H9 (cell line): ENCODE data around the gene CDC42EP5. TPM values are rescaled to one million over a fixed set of nuclear protein-coding genes. Genes with fewer than 3 reads are reported as not detected.

Experiments
- DNase-seq: peaks from one replicate; pipeline ENCODE4 v3.0.0-alpha.2; 2017
- H2AFZ ChIP-seq: one replicate; pipeline ENCODE4 v1.6.1; 2013; ENCODE audit warnings: mild to moderate bottlenecking, low read length, control low read depth, moderate library complexity
- H2AK5ac ChIP-seq: 2 replicates; pipeline ENCODE4 v1.6.1; 2013; ENCODE audit warnings: low read length, control low read depth, mixed read lengths; ENCODE audit not compliant: insufficient read length
- H2BK120ac ChIP-seq: one replicate; pipeline ENCODE4 v1.6.1; 2013; ENCODE audit warnings: low read depth, mild to moderate bottlenecking, low read length, control low read depth, inconsistent platforms; ENCODE audit not compliant: poor library complexity, severe bottlenecking
- H2BK12ac ChIP-seq: 2 replicates; pipeline ENCODE4 v1.6.1; 2013; ENCODE audit warnings: low read length, control low read depth, mixed read lengths, low read depth; ENCODE audit not compliant: insufficient read length
- H2BK15ac ChIP-seq: 2 replicates; pipeline ENCODE4 v1.6.1; 2013; ENCODE audit warnings: low read depth, low read length, control low read depth
- H2BK20ac ChIP-seq: one replicate; pipeline ENCODE4 v1.6.1; 2013; ENCODE audit warnings: low read depth, mild to moderate bottlenecking, low read length, control low read depth, inconsistent platforms; ENCODE audit not compliant: poor library complexity, severe bottlenecking
- H2BK5ac ChIP-seq: 2 replicates; pipeline ENCODE4 v1.6.1; 2013; ENCODE audit warnings: low read length, control low read depth, mixed read lengths; ENCODE audit not compliant: insufficient read length
- H3K14ac ChIP-seq: 2 replicates; pipeline ENCODE4 v1.6.1; 2013; ENCODE audit warnings: low read length, control low read depth; ENCODE audit not compliant: insufficient read depth
- H3K18ac ChIP-seq: 2 replicates; pipeline ENCODE4 v1.6.1; 2013; ENCODE audit warnings: low read depth, mild to moderate bottlenecking, mixed read lengths, low read length, control low read depth; ENCODE audit not compliant: insufficient read length
- H3K23ac ChIP-seq: 2 replicates; pipeline ENCODE4 v1.6.1; 2013; ENCODE audit warnings: low read length, control low read depth, mixed read lengths, low read depth; ENCODE audit not compliant: insufficient read length
- H3K23me2 ChIP-seq: 2 replicates; pipeline ENCODE4 v1.6.1; 2013; ENCODE audit warnings: low read depth, mild to moderate bottlenecking, mixed read lengths, low read length, control low read depth; ENCODE audit not compliant: insufficient read length, poor library complexity, severe bottlenecking
- H3K27ac ChIP-seq: 2 replicates; pipeline ENCODE4 v1.5.1; 2013; ENCODE audit warnings: low read length, control low read depth, mixed read lengths, low read depth; ENCODE audit not compliant: insufficient read length
- H3K27me3 ChIP-seq: 2 replicates; pipeline ENCODE4 v1.6.1; 2013; ENCODE audit warnings: low read length, control low read depth, inconsistent platforms; ENCODE audit not compliant: insufficient read depth
- H3K4ac ChIP-seq: 2 replicates; pipeline ENCODE4 v1.6.1; 2013; ENCODE audit warnings: low read depth, mild to moderate bottlenecking, control low read depth, inconsistent platforms, low read length, moderate library complexity
- H3K4me1 ChIP-seq: 2 replicates; pipeline ENCODE4 v1.6.1; 2013; ENCODE audit warnings: low read length, control low read depth, inconsistent platforms; ENCODE audit not compliant: insufficient read depth
- H3K4me2 ChIP-seq: 2 replicates; pipeline ENCODE4 v1.6.1; 2013; ENCODE audit warnings: low read length, control low read depth, mixed read lengths; ENCODE audit not compliant: insufficient read length, insufficient read depth
- H3K56ac ChIP-seq: 2 replicates; pipeline ENCODE4 v1.6.1; 2013; ENCODE audit warnings: low read depth, mild to moderate bottlenecking, mixed read lengths, low read length, control low read depth; ENCODE audit not compliant: insufficient read length
- H3K79me1 ChIP-seq: 2 replicates; pipeline ENCODE4 v1.6.1; 2013; ENCODE audit warnings: low read depth, mild to moderate bottlenecking, moderate library complexity, low read length, control low read depth, inconsistent platforms; ENCODE audit not compliant: insufficient read depth, poor library complexity, severe bottlenecking
- H3K79me2 ChIP-seq: 2 replicates; pipeline ENCODE4 v1.6.1; 2013; ENCODE audit warnings: low read length, control low read depth, inconsistent platforms; ENCODE audit not compliant: insufficient read depth
- H3K9ac ChIP-seq: 2 replicates; pipeline ENCODE4 v1.6.1; 2013; ENCODE audit warnings: low read length, control low read depth, mixed read lengths; ENCODE audit not compliant: insufficient read length; ENCODE audit errors: extremely low read depth
- H3K9me3 ChIP-seq: one replicate; pipeline ENCODE4 v1.6.1; 2013; ENCODE audit warnings: low read depth, low read length, inconsistent platforms; ENCODE audit not compliant: control insufficient read depth
- H3T11ph ChIP-seq: one replicate; pipeline ENCODE4 v1.6.1; 2013; ENCODE audit warnings: mild to moderate bottlenecking, low read length, control low read depth, inconsistent platforms
- H4K20me1 ChIP-seq: one replicate; pipeline ENCODE4 v1.6.1; 2013; ENCODE audit not compliant: control insufficient read depth, insufficient read length, insufficient read depth
- H4K5ac ChIP-seq: 2 replicates; pipeline ENCODE4 v1.6.1; 2013; ENCODE audit warnings: low read depth, mild to moderate bottlenecking, mixed read lengths, low read length, control low read depth; ENCODE audit not compliant: insufficient read length
- H4K8ac ChIP-seq: replicated peaks from 2 replicates; pipeline ENCODE4 v1.6.1; 2013; ENCODE audit warnings: low read length, control low read depth, mixed read lengths, low read depth; ENCODE audit not compliant: insufficient read length
- H4K91ac ChIP-seq: 2 replicates; pipeline ENCODE4 v1.6.1; 2013; ENCODE audit warnings: low read depth, mild to moderate bottlenecking, moderate library complexity, mixed read lengths, low read length, control low read depth; ENCODE audit not compliant: insufficient read length
- H3K27ac Mint-ChIP-seq, 3 experiments: 2 replicates in 2 of 3; 3 replicates in 1 of 3; pipeline ENCODE4 v1.8.0; 2020 to 2021; ENCODE audit warnings: mixed read lengths in 3 of 3, mild to moderate bottlenecking in 1 of 3, moderate library complexity in 1 of 3
- H3K27me3 Mint-ChIP-seq: 2 replicates; pipeline ENCODE4 v1.8.0; 2021; ENCODE audit warnings: low read depth, mild to moderate bottlenecking, moderate library complexity, mixed read lengths
- H3K36me3 Mint-ChIP-seq, 3 experiments: 2 replicates in 2 of 3; 3 replicates in 1 of 3; pipeline ENCODE4 v1.8.0; 2020 to 2021; ENCODE audit warnings: low read depth in 3 of 3, mixed read lengths in 3 of 3; ENCODE audit not compliant: insufficient read depth in 1 of 3
- H3K4me1 Mint-ChIP-seq, 2 experiments: 2 replicates each; pipeline ENCODE4 v1.8.0; 2020; ENCODE audit warnings: mixed read lengths in 2 of 2
- H3K4me3 Mint-ChIP-seq, 2 experiments: 2 replicates in 1 of 2; 3 replicates in 1 of 2; pipeline ENCODE4 v1.8.0; 2020 to 2021; ENCODE audit warnings: mild to moderate bottlenecking in 2 of 2, mixed read lengths in 2 of 2, moderate library complexity in 1 of 2
- H3K9me3 Mint-ChIP-seq, 2 experiments: 2 replicates in 1 of 2; 3 replicates in 1 of 2; pipeline ENCODE4 v1.8.0; 2020; ENCODE audit warnings: mild to moderate bottlenecking in 2 of 2, mixed read lengths in 2 of 2, moderate library complexity in 1 of 2
- CTCF ChIP-seq: fragments of 200-600 bp; sonication (generic); conservative IDR thresholded peaks from 3 replicates; pipeline ENCODE4 v1.8.0; 2021; ENCODE audit warnings: antibody characterized with exemption, mild to moderate bottlenecking
- WGBS: extraction: QIAGEN DNeasy Blood & Tissue Kit; methylation state at CpG from one replicate; pipeline ENCODE4 v1.1.7; 2013; ENCODE audit warnings: missing lambda C conversion rate, low lambda C conversion rate, mixed read lengths; ENCODE audit not compliant: insufficient read length; ENCODE audit errors: extremely low coverage; 5-methylcytosine and 5-hydroxymethylcytosine counted together
- total RNA-seq: library from RNA; stranded (reverse); gene quantifications from 2 replicates; pipeline ENCODE4 v1.2.1, GENCODE V29; 2021

CDC42EP5 gene
- total RNA-seq, 1 experiment from 2014 or later: 1.6 TPM

DNA sequence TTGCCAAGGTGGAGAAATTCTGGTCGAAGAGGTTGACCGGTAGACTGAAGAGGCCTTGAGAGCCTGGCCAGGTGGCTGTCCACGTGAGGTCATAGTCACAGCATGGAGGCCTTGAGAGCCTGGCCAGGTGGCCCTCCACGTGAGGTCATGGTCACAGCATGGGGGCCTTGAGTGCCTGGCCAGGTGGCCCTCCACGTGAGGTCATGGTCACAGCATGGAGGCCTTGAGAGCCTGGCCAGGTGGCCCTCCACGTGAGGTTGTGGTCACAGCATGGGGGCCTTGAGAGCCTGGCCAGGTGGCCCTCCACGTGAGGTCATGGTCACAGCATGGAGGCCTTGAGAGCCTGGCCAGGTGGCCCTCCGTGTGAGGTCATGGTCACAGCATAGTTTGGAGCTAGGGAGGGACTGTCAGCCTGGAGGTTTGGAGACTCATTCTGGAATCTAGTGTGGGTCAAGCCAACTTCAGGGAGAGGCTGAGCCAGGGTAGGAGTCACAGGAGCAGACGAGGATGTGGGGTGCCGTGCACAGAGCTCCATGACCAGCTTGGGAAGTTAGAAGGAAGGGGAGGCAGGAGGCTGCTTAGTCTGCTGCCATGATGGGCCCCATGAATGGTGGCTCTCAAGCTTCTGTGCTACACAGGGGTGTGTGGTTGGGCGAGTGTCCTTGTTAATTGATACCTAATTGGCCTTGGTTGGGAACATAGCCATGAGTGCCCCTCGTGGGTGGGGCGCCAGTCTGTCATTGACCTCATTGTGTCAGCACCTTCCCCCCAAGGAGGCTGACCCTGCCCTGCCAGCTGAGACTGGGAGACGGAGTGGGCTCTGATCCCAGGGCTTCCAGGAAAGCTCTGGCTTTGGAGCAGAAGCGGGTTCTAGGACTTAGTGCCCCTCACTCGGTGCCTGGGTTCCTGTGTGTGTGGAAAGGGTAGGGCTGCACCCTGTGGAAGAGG lies 13.5 kb downstream of the CDC42EP5 start:
- no peak overlapping the region for H2BK12ac ChIP-seq
- no peaks in the 10 kb centered on the region for H3K79me1 ChIP-seq
- H3K9me3 Mint-ChIP-seq: peaks cover 0 to 2% of the 10 kb centered on the region in 2 experiments; a peak in 1 of 5 replicates
- no peaks in the 10 kb centered on the region for H3K79me2 ChIP-seq
- H3K9ac ChIP-seq: no peak overlapping the region
- TF ChIP-seq CTCF: no peak
- H3K27ac ChIP-seq: no peak overlapping the region
- H3T11ph ChIP-seq: no peak overlapping the region
- H3K27me3 Mint-ChIP-seq: no peaks in the 10 kb centered on the region; the same call in 1 of the 2 replicates
- no peaks in the 10 kb centered on the region for H3K27me3 ChIP-seq
- DNase-seq: no peak
- no peak overlapping the region for H3K4me2 ChIP-seq
- no peak overlapping the region for H4K8ac ChIP-seq
- H3K23me2 ChIP-seq: peaks cover 11% of the 10 kb centered on the region
- no peak overlapping the region for H2BK120ac ChIP-seq
- H3K18ac ChIP-seq: no peak overlapping the region
- H3K4me1 ChIP-seq: no peaks in the 10 kb centered on the region
- no peak overlapping the region for H2BK5ac ChIP-seq
- H3K9me3 ChIP-seq: no peaks in the 10 kb centered on the region
- peaks cover 34 to 68% (median 66%) of the 10 kb centered on the region in 3 experiments; a peak in 6 of 7 replicates for H3K36me3 Mint-ChIP-seq
- H4K91ac ChIP-seq: no peak overlapping the region
- H3K4ac ChIP-seq: no peak overlapping the region
- no peak overlapping the region for H3K14ac ChIP-seq
- H3K4me1 Mint-ChIP-seq: peaks cover 7% of the 10 kb centered on the region in 2 experiments; a peak in 3 of 4 replicates
- H2BK15ac ChIP-seq: no peak overlapping the region
- H2AFZ ChIP-seq: no peak overlapping the region
- peak overlapping the region in 1 of 2 experiments; percentile 38; a peak in 2 of 5 replicates for H3K4me3 Mint-ChIP-seq
- WGBS: no CpG with 5 or more reads among the region's 16 CpGs
- no peak overlapping the region for H3K56ac ChIP-seq
- H2BK20ac ChIP-seq: no peak overlapping the region
- H3K23ac ChIP-seq: no peak overlapping the region
- H4K20me1 ChIP-seq: no peaks in the 10 kb centered on the region
- H4K5ac ChIP-seq: no peak overlapping the region
- peak overlapping the region; percentile 87 to 95 (median 91); a peak in 6 of 7 replicates for H3K27ac Mint-ChIP-seq
- no peak overlapping the region for H2AK5ac ChIP-seq
